Lower lobe of right lung (tissue), 2 donors: ENCODE results near the gene PAFAH1B1. TPM values are rescaled to one million over a fixed set of nuclear protein-coding genes. Genes with fewer than 3 reads are reported as not detected.

Experiments
- ATAC-seq, 2 donors: fragments of 200-7000 bp; cut with Tn5 transposase; one replicate each; pipeline ENCODE4 v1.9.1; 2020 to 2022; ENCODE audit warnings: mild to moderate bottlenecking in 2 of 2, moderate library complexity in 2 of 2
- DNase-seq: peaks from one replicate; pipeline ENCODE4 v3.0.0-alpha.2; 2020
- H3K27ac ChIP-seq: fragments of 200-600 bp; one replicate; pipeline ENCODE4 v1.8.0; 2022
- H3K27me3 ChIP-seq: fragments of 200-600 bp; one replicate; pipeline ENCODE4 v1.8.0; 2022; ENCODE audit warnings: low read depth
- H3K36me3 ChIP-seq: fragments of 200-600 bp; one replicate; pipeline ENCODE4 v1.8.0; 2022; ENCODE audit warnings: mild to moderate bottlenecking
- H3K4me1 ChIP-seq: fragments of 200-600 bp; one replicate; pipeline ENCODE4 v1.8.0; 2022
- H3K4me3 ChIP-seq: fragments of 200-600 bp; one replicate; pipeline ENCODE4 v1.8.0; 2022; ENCODE audit warnings: mild to moderate bottlenecking
- H3K9me3 ChIP-seq: fragments of 200-600 bp; one replicate; pipeline ENCODE4 v1.8.0; 2022
- CTCF ChIP-seq: fragments of 200-600 bp; IDR thresholded peaks from one replicate; pipeline ENCODE4 v1.8.0; 2022; ENCODE audit warnings: antibody characterized with exemption, mild to moderate bottlenecking
- intact Hi-C: fragments of 100-400 bp; cut with DNase I; formaldehyde crosslinking; loops from one replicate; pipeline ENCODE4 v1.11.0; 2022
- total RNA-seq: library from RNA; stranded (reverse); fragmentation: NEBNext Ultra II Directional; extraction: Animal tissue kit (Norgen Biotek cat#: 25700); gene quantifications from one replicate; pipeline ENCODE4 v1.2.1, GENCODE V29; 2021
- donor health status: DM: no; HTN: yes; CAD: no; lungs with severe emphysema.

PAFAH1B1 gene
- total RNA-seq, 1 donor from 2014 or later: 129 TPM

- Histone ChIP-seq H3K9me3 (no peaks in the 10 kb centered on the region), H3K36me3 (peaks cover 53% of the 10 kb centered on the region), H3K27me3 (no peaks in the 10 kb centered on the region), H3K27ac (no peak overlapping the region), H3K4me1 (peaks cover 39% of the 10 kb centered on the region), H3K4me3 (no peak overlapping the region)
- no peak for TF ChIP-seq CTCF
- intact Hi-C loops: no loop called here
- ATAC-seq (no peak), DNase-seq (no peak)
Measured at GRCh38 chr17:2684549-2684948, 91.1 kb downstream of the PAFAH1B1 start.

GRCh38 chr17:2685696-2686095 is 92.2 kb downstream of the PAFAH1B1 start:
- TF ChIP-seq CTCF: no peak
- Histone ChIP-seq H3K9me3 (no peaks in the 10 kb centered on the region), H3K4me3 (no peak overlapping the region), H3K36me3 (peaks cover 49% of the 10 kb centered on the region), H3K27me3 (no peaks in the 10 kb centered on the region), H3K27ac (no peak overlapping the region), H3K4me1 (peaks cover 43% of the 10 kb centered on the region)
- intact Hi-C loops: no loop called here
- no peak for ATAC-seq
- DNase-seq: no peak

- no peak for DNase-seq
- intact Hi-C loops: no loop called here
- Histone ChIP-seq H3K27me3 (no peaks in the 10 kb centered on the region), H3K9me3 (no peaks in the 10 kb centered on the region), H3K27ac (peak overlapping the region; percentile 83), H3K4me1 (peaks cover 43% of the 10 kb centered on the region), H3K4me3 (no peak overlapping the region), H3K36me3 (peaks cover 46% of the 10 kb centered on the region)
- no peak for TF ChIP-seq CTCF
- no peak for ATAC-seq
Measured at GRCh38 chr17:2687074-2687418, 93.6 kb downstream of the PAFAH1B1 start.

GRCh38 chr17:2688351-2689342 is 95.2 kb downstream of the PAFAH1B1 start:
- ATAC-seq (peak; percentile 85 to 86), DNase-seq (peak; percentile 79)
- peak overlapping the region; percentile 83 for H3K27ac ChIP-seq
- peaks cover 41% of the 10 kb centered on the region for H3K4me1 ChIP-seq
- intact Hi-C loops: no loop called here
- H3K27me3 ChIP-seq: no peaks in the 10 kb centered on the region
- no peak overlapping the region for H3K4me3 ChIP-seq
- H3K9me3 ChIP-seq: no peaks in the 10 kb centered on the region
- TF ChIP-seq CTCF: no peak
- H3K36me3 ChIP-seq: peaks cover 46% of the 10 kb centered on the region

- H3K27me3 ChIP-seq: no peaks in the 10 kb centered on the region
- ATAC-seq (peak in 1 of 2 donors; percentile 3), DNase-seq (peak; percentile 50)
- peak overlapping the region; percentile 83 for H3K27ac ChIP-seq
- peaks cover 33% of the 10 kb centered on the region for H3K4me1 ChIP-seq
- intact Hi-C loops: no loop called here
- no peak for TF ChIP-seq CTCF
- H3K4me3 ChIP-seq: no peak overlapping the region
- H3K9me3 ChIP-seq: no peaks in the 10 kb centered on the region
- peaks cover 46% of the 10 kb centered on the region for H3K36me3 ChIP-seq
Measured at GRCh38 chr17:2689411-2690164, 96.1 kb downstream of the PAFAH1B1 start.
